Mesothelial cell of epicardium (in vitro differentiated cells): ENCODE data around the gene ADSL. TPM values are rescaled to one million over a fixed set of nuclear protein-coding genes. Genes with fewer than 3 reads are reported as not detected.

Experiments
- DNase-seq, 2 experiments: peaks; one replicate each; pipeline ENCODE4 v3.0.0; 2021; ENCODE audit warnings: low spot score in 2 of 2; ENCODE audit not compliant: unreplicated experiment in 2 of 2
- H3K27ac Mint-ChIP-seq: 2 replicates; pipeline ENCODE4 v1.8.0; 2021; ENCODE audit warnings: mixed read lengths
- H3K27me3 Mint-ChIP-seq: 2 replicates; pipeline ENCODE4 v1.8.0; 2021; ENCODE audit warnings: low read depth, mixed read lengths
- H3K36me3 Mint-ChIP-seq: 2 replicates; pipeline ENCODE4 v1.8.0; 2021; ENCODE audit warnings: mixed read lengths
- H3K4me1 Mint-ChIP-seq: 2 replicates; pipeline ENCODE4 v1.8.0; 2021; ENCODE audit warnings: mixed read lengths
- H3K4me3 Mint-ChIP-seq: 2 replicates; pipeline ENCODE4 v1.8.0; 2021; ENCODE audit warnings: mild to moderate bottlenecking, moderate library complexity, mixed read lengths
- H3K9me3 Mint-ChIP-seq: 2 replicates; pipeline ENCODE4 v1.8.0; 2021; ENCODE audit warnings: mixed read lengths
- total RNA-seq: library from RNA; stranded (reverse); gene quantifications from 3 replicates; pipeline ENCODE4 v1.2.1, GENCODE V29; 2021
- TF ChIP-seq, protein P1 (sequence below): fragments of 200-600 bp; sonication (generic); IDR thresholded peaks from one replicate; pipeline ENCODE4 v1.5.0; 2021; ENCODE audit warnings: antibody characterized with exemption; ENCODE audit not compliant: unreplicated experiment

Gene ADSL
- total RNA-seq, 1 donor from 2014 or later, result 73.4 TPM

DNA sequence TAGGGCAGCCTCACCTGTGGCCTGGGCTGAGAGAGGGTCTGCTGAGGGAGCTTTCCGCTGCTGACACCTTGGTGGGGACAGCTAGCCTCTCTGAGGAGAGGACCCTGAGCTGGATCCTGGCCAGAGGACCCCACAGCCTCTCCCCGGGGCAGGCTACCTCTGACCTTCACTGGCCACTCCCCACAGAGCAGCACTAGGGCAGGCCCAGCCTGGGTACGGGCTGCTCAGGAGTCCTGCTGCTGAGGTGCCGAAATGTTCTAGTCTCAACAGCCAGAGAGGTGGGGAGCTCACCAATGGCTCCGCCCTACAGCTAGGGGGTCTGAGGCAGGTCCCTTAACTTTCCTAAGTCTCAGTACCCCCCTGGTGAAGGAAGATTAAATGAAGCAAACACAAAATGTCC, 71.6 kb downstream of the ADSL start:
- Mint-ChIP-seq H3K4me3 (no peak overlapping the region), H3K4me1 (no peaks in the 10 kb centered on the region), H3K36me3 (peaks cover 36% of the 10 kb centered on the region), H3K9me3 (no peaks in the 10 kb centered on the region), H3K27ac (no peak overlapping the region), H3K27me3 (no peaks in the 10 kb centered on the region)
- TF ChIP-seq, protein P1, sequence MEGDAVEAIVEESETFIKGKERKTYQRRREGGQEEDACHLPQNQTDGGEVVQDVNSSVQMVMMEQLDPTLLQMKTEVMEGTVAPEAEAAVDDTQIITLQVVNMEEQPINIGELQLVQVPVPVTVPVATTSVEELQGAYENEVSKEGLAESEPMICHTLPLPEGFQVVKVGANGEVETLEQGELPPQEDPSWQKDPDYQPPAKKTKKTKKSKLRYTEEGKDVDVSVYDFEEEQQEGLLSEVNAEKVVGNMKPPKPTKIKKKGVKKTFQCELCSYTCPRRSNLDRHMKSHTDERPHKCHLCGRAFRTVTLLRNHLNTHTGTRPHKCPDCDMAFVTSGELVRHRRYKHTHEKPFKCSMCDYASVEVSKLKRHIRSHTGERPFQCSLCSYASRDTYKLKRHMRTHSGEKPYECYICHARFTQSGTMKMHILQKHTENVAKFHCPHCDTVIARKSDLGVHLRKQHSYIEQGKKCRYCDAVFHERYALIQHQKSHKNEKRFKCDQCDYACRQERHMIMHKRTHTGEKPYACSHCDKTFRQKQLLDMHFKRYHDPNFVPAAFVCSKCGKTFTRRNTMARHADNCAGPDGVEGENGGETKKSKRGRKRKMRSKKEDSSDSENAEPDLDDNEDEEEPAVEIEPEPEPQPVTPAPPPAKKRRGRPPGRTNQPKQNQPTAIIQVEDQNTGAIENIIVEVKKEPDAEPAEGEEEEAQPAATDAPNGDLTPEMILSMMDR, result no peak
- no peak for DNase-seq

DNA sequence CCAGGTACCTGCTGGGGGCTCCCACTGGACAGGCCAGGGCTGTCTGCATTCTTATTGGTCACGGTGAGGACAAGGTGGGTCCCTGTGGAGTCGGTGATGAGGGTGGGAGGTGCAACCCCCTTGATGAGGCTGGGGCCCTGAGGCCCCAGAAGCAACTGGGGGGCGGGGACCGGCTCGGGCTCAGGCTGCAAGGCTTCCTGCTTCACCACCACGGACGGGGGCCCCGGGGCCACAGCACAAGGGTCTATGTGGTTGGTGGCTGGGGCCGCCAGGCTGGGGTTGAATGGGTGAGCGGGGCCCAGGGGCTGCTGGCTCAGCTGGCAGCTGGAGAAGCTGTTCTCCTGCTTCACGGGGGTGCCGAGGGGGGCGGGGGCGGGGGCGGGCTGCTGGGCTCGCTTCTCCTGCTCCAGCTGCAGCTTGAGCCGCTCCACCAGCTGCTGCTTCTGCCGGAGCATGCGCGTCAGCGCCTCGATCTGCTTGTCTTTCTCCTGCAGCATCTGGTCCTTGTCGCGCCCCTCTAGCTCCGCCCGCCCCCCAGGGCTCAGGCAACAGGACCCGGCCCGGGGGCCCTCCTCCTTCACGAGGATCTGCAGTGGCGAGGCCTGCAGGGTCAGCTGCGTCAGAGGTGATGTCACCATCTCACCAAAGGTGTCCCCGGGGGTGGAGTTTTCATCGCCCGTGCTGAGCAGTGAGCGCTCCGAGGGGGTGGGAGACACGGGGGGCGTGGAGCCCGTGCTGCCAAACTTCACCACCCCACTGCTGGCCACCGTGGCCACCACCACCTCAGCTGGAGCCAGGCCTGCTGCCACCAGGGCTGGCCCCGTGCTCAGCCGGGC, 72.3 kb downstream of the ADSL start:
- Mint-ChIP-seq H3K27me3 (no peaks in the 10 kb centered on the region), H3K27ac (no peak overlapping the region), H3K4me3 (no peak overlapping the region), H3K9me3 (no peaks in the 10 kb centered on the region), H3K36me3 (peaks cover 36% of the 10 kb centered on the region), H3K4me1 (no peaks in the 10 kb centered on the region)
- TF ChIP-seq, protein P1, result no peak
- DNase-seq, result no peak

DNA sequence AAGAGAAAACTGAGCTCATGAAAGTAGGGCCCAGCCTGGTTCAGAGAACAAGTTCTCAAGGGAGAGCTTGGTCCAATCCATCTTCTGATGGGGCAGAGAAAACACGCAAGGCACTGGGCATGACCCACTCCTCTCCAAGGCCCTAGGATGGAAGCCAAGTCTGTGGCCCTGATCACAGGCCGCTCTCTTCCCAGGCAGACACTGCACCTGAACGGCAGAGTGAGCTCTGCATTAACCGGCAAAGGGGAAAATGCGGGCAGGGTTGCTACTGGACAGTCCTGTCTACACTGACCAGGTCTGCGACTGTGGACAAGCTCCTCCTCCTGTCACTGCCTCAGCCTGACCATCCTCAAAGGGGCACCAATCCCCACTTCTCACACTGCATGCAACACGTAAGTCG, 73.4 kb downstream of the ADSL start:
- Mint-ChIP-seq H3K4me3 (no peak overlapping the region), H3K9me3 (no peaks in the 10 kb centered on the region), H3K27me3 (no peaks in the 10 kb centered on the region), H3K27ac (no peak overlapping the region), H3K4me1 (no peaks in the 10 kb centered on the region), H3K36me3 (peaks cover 36% of the 10 kb centered on the region)
- TF ChIP-seq, protein P1, result no peak
- DNase-seq, result no peak

DNA sequence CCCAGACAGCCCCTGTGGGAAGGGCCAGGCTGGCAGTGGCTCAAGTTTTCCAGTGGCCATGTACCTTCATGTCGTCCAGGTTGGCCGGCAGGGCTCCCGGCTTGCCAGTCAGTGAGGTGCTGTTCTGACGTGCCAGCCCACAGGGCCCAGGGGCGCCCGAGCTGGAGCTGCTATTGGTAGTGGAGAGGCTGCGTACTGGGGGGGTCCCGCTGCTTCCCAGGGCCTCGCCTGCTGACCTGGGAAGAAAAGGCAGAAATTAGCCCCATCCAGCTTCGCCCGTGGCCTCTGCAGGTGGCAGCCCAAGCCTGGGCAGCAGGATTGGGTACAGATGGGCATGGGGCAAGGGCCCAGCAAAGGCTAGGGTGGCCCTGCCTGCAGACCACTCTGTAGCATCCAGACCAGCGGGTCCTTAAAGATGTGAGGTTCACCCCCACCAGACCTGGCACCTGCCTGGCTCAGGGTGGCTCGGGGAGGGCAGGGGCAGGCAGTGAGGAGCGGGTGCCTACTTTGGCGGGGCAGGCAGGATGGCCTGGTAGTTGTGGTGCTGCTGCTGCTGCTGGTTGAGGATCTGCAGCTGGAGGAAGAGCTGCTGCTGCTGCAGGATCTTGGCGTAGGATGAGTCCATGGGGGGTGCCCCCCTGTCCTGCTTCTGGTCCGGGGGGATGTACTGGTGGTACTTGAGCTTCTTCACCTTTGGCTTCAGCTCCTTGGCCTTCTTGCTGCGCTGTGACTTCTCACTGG, 74.2 kb downstream of the ADSL start:
- DNase-seq, result no peak
- no peaks in the 10 kb centered on the region for H3K9me3 Mint-ChIP-seq
- TF ChIP-seq, protein P1, result no peak
- no peak overlapping the region for H3K4me3 Mint-ChIP-seq
- no peaks in the 10 kb centered on the region for H3K27me3 Mint-ChIP-seq
- H3K36me3 Mint-ChIP-seq, result peaks cover 31% of the 10 kb centered on the region
- no peak overlapping the region for H3K27ac Mint-ChIP-seq
- no peaks in the 10 kb centered on the region for H3K4me1 Mint-ChIP-seq

DNA sequence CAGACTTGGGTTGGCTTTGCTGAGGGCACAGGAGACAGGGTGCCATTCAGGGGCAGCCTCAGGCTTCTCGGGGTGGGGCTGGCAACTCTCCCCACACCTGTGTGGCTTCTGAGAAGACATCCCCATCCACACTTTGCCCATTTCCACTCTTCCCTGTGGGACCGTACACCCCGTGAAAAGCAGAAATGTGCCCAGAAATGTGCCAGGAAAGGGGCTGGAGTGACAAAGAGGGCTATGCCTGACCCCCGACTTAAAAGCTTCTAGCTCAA, 74.7 kb downstream of the ADSL start:
- no peak for DNase-seq
- TF ChIP-seq, protein P1, result no peak
- Mint-ChIP-seq H3K4me1 (no peaks in the 10 kb centered on the region), H3K9me3 (no peaks in the 10 kb centered on the region), H3K36me3 (peaks cover 26% of the 10 kb centered on the region), H3K27me3 (no peaks in the 10 kb centered on the region), H3K27ac (no peak overlapping the region), H3K4me3 (no peak overlapping the region)
